Measurements from ENCODE around the gene TNFRSF13B. TPM values are rescaled to one million over a fixed set of nuclear protein-coding genes. Genes with fewer than 3 reads are reported as not detected.
"Not testable (repeated sequence)": the region's sequence is repeated elsewhere in the genome, so short reads cannot be mapped to it uniquely, and the experiment has no call there.

The TNFRSF13B gene
- total RNA-seq, 1 experiment from 2014 or later, result not detected

DNA sequence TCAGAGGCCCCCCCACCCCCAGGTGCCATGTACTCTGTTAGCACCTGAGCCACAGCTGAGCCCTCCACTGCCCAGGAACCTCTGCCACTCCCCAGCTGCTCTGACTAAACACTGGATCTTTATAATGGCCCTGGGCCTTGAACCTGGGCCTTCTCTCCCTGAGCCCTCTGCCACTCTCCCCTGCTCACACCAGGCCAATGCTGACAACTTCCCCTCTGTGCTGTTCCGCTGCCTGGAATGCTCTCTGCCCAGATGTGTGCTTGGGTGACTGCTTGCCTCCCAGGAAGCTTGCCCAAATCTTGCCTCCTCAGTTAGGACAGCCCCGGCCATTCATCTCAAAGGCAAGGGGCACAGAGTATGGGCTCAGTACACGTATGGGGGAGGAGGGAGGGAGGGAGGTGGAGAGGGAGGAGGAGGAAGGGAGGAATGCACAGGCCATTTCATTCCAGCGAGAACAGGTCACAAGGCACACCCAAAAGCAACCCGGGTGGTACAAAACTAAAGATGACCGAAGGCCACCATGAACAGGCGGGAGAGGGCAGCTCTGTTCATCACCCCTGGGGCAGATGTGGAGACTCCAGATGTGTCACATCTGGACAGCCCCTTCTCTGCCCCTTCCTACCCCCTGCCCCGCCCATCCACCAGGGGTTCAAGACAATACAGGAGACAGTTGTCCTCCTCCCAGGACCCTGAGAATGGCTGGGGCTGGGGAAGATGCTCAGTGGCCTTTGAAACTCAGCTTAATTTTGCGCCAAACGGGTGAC, 15.3 kb upstream of the TNFRSF13B start:
- no peak for DNase-seq (ENCODE audit: low read depth)

GRCh38 chr17:16986391-16986790, 14.5 kb upstream of the TNFRSF13B start:
- peak; percentile 19 for DNase-seq (ENCODE audit: low read depth)

DNA sequence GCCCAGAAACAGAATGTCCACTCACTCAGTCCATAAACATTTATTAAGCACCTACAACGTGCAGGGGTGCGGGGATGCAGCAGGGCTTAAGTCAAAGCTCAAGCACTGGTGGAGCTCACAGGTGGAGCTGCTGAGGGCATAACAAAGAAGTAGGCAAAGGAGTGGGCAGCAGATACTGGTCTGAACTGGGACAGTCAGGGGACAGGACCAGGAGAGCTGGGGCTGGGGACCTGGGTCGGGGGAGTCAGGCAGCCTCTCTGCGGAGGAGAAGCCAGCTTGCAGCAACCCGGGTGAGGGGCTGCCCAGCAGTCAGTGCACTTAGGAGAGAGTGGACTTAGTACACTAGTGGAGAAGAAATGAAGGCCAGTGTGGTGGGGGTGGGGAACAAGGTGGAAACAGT, 10.0 kb upstream of the TNFRSF13B start:
- no peak for DNase-seq (ENCODE audit: low read depth)

DNA sequence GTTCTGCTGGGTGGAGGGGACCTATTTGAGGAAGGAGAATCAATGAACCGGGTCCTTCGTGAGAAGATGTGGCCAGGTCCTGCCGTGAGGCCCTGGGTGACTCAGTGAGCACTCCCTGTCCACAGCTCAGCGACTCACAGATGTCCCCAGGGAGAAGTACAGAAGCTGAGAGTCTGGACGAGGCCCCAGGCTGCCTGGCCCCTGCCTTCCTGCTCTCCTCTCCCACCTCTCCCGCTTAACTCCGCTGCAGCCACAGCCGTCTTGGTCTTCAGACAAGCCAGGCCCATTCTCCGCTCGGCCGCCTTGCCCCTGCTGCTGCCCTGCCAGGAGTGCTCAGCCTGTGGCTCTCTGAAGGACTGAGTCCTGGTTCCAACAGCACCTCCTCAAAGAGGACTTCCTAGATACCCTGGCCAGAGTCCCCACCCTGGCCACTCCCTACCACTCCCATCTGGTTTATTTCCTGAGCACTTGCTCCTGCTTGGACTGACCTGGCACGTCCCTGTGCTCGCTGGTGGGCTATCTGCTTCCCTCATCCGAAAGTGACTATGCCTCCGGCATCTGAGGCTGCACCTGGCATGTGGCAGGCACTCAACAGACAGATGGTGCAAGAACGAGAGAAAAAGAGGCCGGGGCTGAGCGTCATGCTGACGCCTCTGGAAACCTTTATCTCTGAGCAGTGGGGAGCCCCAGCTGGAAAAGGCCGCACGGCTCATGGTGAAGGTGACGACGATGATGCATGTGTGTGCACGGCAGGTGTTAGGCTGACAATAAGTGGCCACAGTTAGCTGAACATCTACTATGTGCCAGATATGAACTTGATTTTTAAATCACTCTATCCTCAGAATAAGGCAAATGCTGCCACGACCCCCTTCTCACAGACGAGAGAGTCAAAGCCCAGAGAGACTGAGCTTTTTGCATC, 9.2 kb upstream of the TNFRSF13B start:
- peak; percentile 21 for DNase-seq (ENCODE audit: low read depth)

DNA sequence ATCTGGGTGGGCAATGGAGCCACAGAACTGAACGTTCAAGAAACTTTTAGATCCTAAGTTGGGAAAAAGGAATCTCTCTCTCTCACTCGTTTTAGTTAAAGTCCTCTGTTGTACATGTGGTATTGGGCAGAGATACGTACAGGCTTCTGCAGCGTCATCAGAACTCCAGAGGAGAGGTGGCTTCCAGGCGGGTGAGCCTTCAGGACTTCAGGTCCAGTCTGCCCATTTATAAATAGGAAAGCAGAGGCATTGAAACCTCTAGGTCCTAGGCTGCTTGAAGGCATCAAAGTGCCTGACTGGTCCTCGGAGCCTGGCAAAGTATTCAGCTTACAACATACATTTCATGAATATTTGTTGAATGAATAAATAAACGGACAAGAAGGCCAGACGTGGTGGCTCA, 8.1 kb upstream of the TNFRSF13B start:
- DNase-seq (ENCODE audit: low read depth), result no peak

- not testable (repeated sequence) for DNase-seq (ENCODE audit: low read depth)
Measured at GRCh38 chr17:16979237-16979823, 7.4 kb upstream of the TNFRSF13B start.

DNA sequence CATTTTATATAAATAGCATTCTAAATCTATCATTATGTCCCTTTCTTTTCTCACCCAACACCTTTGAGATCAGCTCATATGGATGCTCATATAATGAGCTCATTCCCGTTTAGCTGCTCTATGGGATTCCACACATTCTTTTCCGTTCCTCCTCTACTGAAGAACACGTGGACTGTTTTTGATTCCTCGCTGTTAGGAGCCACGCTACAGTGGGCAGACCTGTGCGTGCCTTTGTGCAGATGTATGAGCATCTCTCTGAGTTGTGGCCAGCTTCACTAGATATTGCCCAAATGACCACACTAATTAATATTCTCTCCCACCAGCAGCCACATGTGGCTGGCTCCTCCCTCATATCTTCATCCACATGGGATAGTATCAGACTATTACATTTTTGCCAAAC, 6.0 kb upstream of the TNFRSF13B start:
- DNase-seq (ENCODE audit: low read depth), result peak; percentile 30

- no peak for DNase-seq (ENCODE audit: low read depth)
Measured at GRCh38 chr17:16976725-16977550, 5.0 kb upstream of the TNFRSF13B start.

GRCh38 chr17:16975744-16976625, 4.1 kb upstream of the TNFRSF13B start:
- DNase-seq (ENCODE audit: low read depth), result no peak

- no peak for DNase-seq (ENCODE audit: low read depth)
Measured at GRCh38 chr17:16975277-16975651, 3.3 kb upstream of the TNFRSF13B start.

- no peak for DNase-seq (ENCODE audit: low read depth)
Measured at GRCh38 chr17:16974569-16975276, 2.8 kb upstream of the TNFRSF13B start.

DNA sequence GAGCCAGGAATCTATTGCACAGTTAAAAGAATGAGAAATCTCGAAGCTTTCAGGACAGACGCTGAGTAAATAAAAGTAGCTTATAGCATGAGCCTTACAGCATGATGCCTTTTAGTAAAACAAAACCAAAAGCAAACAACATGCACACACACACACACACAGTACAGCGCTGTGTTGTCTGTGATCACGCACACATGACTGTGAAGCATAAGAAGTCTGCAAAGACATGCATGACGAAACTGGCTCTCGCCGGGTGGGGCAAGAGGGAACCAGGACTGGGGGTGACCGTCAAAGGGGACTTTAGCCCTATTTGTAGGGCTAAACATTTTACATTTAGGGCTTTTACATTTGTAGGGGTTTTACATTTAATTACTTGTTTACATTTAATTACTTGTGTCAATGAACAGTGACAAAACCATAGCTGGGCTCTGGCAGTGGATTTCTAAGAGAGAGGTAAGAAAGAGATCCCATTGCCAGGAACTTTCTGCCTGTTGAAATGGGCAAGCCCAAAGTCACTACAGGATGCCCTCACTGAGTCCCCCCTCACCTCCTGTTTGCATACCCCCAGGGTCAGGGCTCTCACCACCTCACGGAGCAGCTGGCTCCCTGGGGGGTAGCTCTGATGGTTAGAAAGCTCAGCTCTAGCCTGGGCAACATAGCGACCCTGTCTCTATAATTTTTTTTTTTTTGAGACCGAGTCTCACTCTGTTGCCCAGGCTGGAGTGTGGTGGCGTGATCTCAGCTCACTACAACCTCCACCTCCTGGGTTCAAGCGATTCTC, 2.0 kb upstream of the TNFRSF13B start:
- DNase-seq (ENCODE audit: low read depth), result no peak

GRCh38 chr17:16973043-16973442, 1.1 kb upstream of the TNFRSF13B start:
- DNase-seq (ENCODE audit: low read depth), result not testable (repeated sequence)

- no peak for DNase-seq (ENCODE audit: low read depth)
Measured at GRCh38 chr17:16972346-16972745, 428 bp upstream of the TNFRSF13B start.

DNA sequence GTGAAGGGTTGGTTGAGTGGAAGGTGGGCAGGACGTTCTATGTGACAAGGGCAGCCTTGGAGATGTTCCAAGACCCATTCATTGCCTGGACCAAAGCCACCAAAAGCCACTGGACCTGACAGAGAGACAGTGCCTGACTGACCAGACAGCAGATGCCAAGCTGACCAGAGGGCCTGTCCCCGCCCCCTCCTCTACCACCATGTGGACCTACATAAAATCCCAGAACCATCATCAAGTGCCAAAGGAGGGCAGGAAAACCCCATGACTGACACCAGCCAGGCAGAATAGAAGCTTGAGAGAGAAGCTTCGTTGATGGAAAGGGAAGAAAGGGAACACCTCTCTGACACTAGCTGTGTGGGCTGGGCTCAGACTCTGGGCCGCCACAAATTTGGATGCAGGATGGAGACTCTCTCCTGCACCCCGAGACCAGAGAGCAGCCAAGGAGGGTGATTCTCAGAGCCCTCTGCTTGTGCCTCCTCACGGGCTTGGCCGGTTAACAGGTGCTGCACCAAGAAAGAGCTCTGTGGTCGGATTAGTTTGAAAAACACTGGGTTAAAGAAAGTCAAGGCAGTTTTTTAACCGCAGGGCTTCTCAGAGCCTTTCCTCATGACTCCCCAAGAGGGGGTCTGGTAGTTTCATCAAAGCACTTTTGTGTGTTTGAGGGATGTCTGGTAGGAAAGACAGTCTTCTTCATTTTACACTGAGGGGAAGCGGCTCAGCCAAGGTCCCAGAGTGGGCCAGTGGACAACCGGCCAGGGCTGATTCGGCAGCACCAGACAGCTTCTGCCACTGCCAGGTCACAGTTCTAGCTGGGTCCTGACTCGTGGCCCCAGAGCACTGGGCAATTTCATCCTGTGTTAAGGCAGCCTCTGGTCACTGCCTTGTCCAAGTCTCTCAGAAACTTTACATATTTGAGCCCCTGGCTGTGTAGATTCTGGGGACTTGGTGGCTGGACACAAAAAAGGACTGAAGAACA, 1.7 kb downstream of the TNFRSF13B start:
- no peak for DNase-seq (ENCODE audit: low read depth)

- DNase-seq (ENCODE audit: low read depth), result no peak
Measured at GRCh38 chr17:16968786-16969185, 3.1 kb downstream of the TNFRSF13B start.

DNA sequence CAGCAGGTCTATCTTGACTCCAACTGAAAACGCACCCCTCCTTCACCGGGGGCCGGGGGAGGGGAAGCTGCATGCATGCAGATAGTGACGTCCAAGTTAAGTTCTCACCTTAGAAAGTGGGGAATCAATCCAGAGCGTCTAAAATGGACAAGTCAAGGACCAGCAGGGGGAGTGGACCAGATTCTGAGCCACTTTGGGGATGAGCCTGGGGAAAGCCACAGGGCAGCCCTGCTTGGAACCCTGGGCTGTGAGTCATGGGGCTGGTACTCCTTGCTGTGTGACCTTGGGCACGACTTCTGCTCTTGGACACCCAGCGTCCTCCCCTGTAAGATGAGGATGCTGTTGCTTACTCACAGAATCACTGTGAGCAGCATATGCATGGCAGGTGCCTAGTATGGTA, 9.1 kb downstream of the TNFRSF13B start:
- peak; percentile 39 for DNase-seq (ENCODE audit: low read depth)

GRCh38 chr17:16961792-16962191, 10.1 kb downstream of the TNFRSF13B start:
- no peak for DNase-seq (ENCODE audit: low read depth)
